ENCODE results near the gene RIPK1. TPM values are rescaled to one million over a fixed set of nuclear protein-coding genes. Genes with fewer than 3 reads are reported as not detected.

RIPK1 gene
- total and polyA plus RNA-seq, 9 of the 15 experiments (the other 6 are each of a cell fraction or from before 2014, with no cell fraction given): 3.8 to 24.9 (median 17.7) TPM

GRCh38 chr6:3162067-3162497 lies 93.8 kb downstream of the RIPK1 start (continued):
- TF ChIP-seq MITF (IDR thresholded peaks at IDR 0.05) (peak; percentile 12; the same call in 1 of the 2 replicates), JUND (IDR thresholded peaks at IDR 0.05; ENCODE audit: borderline replicate concordance, low read depth, low read length) (peak; percentile 66; the same call in 1 of the 2 replicates), JUND (tag; IDR thresholded peaks at IDR 0.05; ENCODE audit: borderline replicate concordance, low read depth, low read length) (peak; percentile 61; the same call in 2 of the 3 replicates), ZNF668 (CRISPR knock-in tag; IDR thresholded peaks at IDR 0.05) (no peak), MYBL2 (IDR thresholded peaks at IDR 0.05; ENCODE audit: low read depth) (no peak), MYBL2 (CRISPR knock-in tag; IDR thresholded peaks at IDR 0.05; ENCODE audit: borderline replicate concordance) (no peak), POLR2A (conservative IDR thresholded peaks at IDR 0.05) (no peak; the same call in 1 of the 2 replicates), ZNF324 (CRISPR knock-in tag; IDR thresholded peaks at IDR 0.05) (no peak), PHB (CRISPR knock-in tag; IDR thresholded peaks at IDR 0.05) (no peak), HDAC2 (IDR thresholded peaks at IDR 0.05) (peak; percentile 84), HOXB6 (CRISPR knock-in tag; IDR thresholded peaks at IDR 0.05; ENCODE audit: borderline replicate concordance) (no peak), RBM25 (IDR thresholded peaks at IDR 0.05; ENCODE audit: low read depth, low read length, severe bottlenecking) (peak; percentile 97), E2F3 (CRISPR knock-in tag; IDR thresholded peaks at IDR 0.05) (no peak), PBX2 (CRISPR knock-in tag; IDR thresholded peaks at IDR 0.05; ENCODE audit: low read depth) (no peak), PBX2 (tag; conservative IDR thresholded peaks at IDR 0.05; ENCODE audit: low read depth) (0 out of 2 replicates have a peak, but pooled peaks have one; percentile 6), NELFE (IDR thresholded peaks at IDR 0.05; ENCODE audit: insufficient read depth, insufficient read length) (no peak), HNRNPUL1 (IDR thresholded peaks at IDR 0.05; ENCODE audit: low read length) (no peak), MAFF (IDR thresholded peaks at IDR 0.05; ENCODE audit: low read length) (peak; percentile 83), ZNF232 (CRISPR knock-in tag; IDR thresholded peaks at IDR 0.05) (no peak), CBFA2T3 (IDR thresholded peaks at IDR 0.05) (peak; percentile 49), SP2 (IDR thresholded peaks at IDR 0.05; ENCODE audit: extremely low read depth, low read depth, low read length, poor library complexity, severe bottlenecking) (no peak), ZC3H4 (CRISPR knock-in tag; IDR thresholded peaks at IDR 0.05; ENCODE audit: borderline replicate concordance) (no peak), FOXK2 (conservative IDR thresholded peaks at IDR 0.05 in 1 of 2, IDR thresholded peaks at IDR 0.05 in 1 of 2; ENCODE audit: low read depth in 2 of 2) (no peak), TCF15 (CRISPR knock-in tag; IDR thresholded peaks at IDR 0.05) (peak; percentile 32; the same call in 1 of the 2 replicates)
